Esophagus muscularis mucosa (tissue), 4 donors: ENCODE measurements around the gene COL19A1. TPM values are rescaled to one million over a fixed set of nuclear protein-coding genes. Genes with fewer than 3 reads are reported as not detected.

Experiments
- DNase-seq: peaks from one replicate; pipeline ENCODE4 v3.0.0-alpha.2; 2017; ENCODE audit errors: extremely low spot score
- H3K27ac ChIP-seq, 4 donors: fragments of 200-600 bp; sonication (generic); replicated peaks in 1 of 4; 1 replicate in 3 of 4; 2 replicates in 1 of 4; pipeline ENCODE4 v1.5.1; 2016 to 2019; ENCODE audit warnings: mild to moderate bottlenecking in 1 of 4
- H3K27me3 ChIP-seq, 4 donors: fragments of 200-600 bp; sonication (generic); one replicate each; pipeline versions ENCODE4 v1.5.1 to v1.6.0; 2016 to 2019
- H3K36me3 ChIP-seq, 4 donors: fragments of 200-600 bp; sonication (generic); one replicate each; pipeline ENCODE4 v1.5.1; 2016 to 2019
- H3K4me1 ChIP-seq, 4 donors: fragments of 200-600 bp; sonication (generic); one replicate each; pipeline ENCODE4 v1.5.1; 2016 to 2019
- H3K4me3 ChIP-seq, 4 donors: fragments of 200-600 bp; sonication (generic); 1 replicate in 2 of 4; 2 replicates in 2 of 4; pipeline ENCODE4 v1.5.1; 2016 to 2019; ENCODE audit warnings: mild to moderate bottlenecking in 4 of 4, moderate library complexity in 1 of 4
- H3K9me3 ChIP-seq, 4 donors: fragments of 200-600 bp; sonication (generic); 1 replicate in 3 of 4; 2 replicates in 1 of 4; pipeline ENCODE4 v1.5.1; 2016 to 2019
- CTCF ChIP-seq, 3 experiments: fragments of 200-600 bp in 2 of 3; fragments of 450-650 bp in 1 of 3; sonication (generic) in 2 of 3; IDR thresholded peaks; one replicate each; pipeline ENCODE4 v1.5.1; 2017 to 2019; ENCODE audit warnings: antibody characterized with exemption in 3 of 3, mild to moderate bottlenecking in 2 of 3, moderate library complexity in 1 of 3
- EP300 ChIP-seq: sonication (generic); formaldehyde crosslinking; IDR thresholded peaks from one replicate; pipeline ENCODE4 v1.6.1; 2017; ENCODE audit warnings: antibody characterized with exemption
- POLR2A ChIP-seq: fragments of 450-650 bp; IDR thresholded peaks from one replicate; pipeline ENCODE4 v1.6.1; 2017; ENCODE audit warnings: antibody characterized with exemption, moderate library complexity, mild to moderate bottlenecking, low read depth
- POLR2AphosphoS5 ChIP-seq, 2 donors: sonication (generic); formaldehyde crosslinking; IDR thresholded peaks; one replicate each; pipeline ENCODE4 v1.6.1; 2017; ENCODE audit warnings: antibody characterized with exemption in 2 of 2
- WGBS: methylation state at CpG from one replicate; pipeline ENCODE4 v1.1.5; 2018; 5-methylcytosine and 5-hydroxymethylcytosine counted together
- intact Hi-C: fragments of 100-400 bp; cut with DNase I; formaldehyde crosslinking; loops from one replicate; pipeline ENCODE4 v1.15.1; 2023
- total RNA-seq, 4 donors: library from RNA; depleted of rRNA; stranded (reverse); fragments of >200 nt; gene quantifications; one replicate each; pipeline versions ENCODE4 v1.1.0 to v1.2.1, GENCODE V29; 2016

The COL19A1 gene
- total RNA-seq, 4 donors from 2014 or later = 1.7 to 4.0 (median 2.4) TPM

GRCh38 chr6:69894578-69895347, 28.4 kb downstream of the COL19A1 start:
- TF ChIP-seq POLR2A (no peak), EP300 (no peak)
- no peak for DNase-seq
- 82% methylated on average over 8 of the region's 8 CpGs for WGBS

GRCh38 chr6:69895396-69895795, 29.0 kb downstream of the COL19A1 start:
- H3K4me3 ChIP-seq = no peak overlapping the region
- no peaks in the 10 kb centered on the region for H3K36me3 ChIP-seq
- 93% methylated on average over 4 of the region's 4 CpGs for WGBS
- intact Hi-C loops = no loop called here
- no peak for DNase-seq
- TF ChIP-seq POLR2AphosphoS5 (IDR thresholded peaks at IDR 0.05) = no peak
- TF ChIP-seq POLR2A = no peak
- no peak for TF ChIP-seq EP300
- no peak for TF ChIP-seq CTCF (IDR thresholded peaks at IDR 0.05)
- no peaks in the 10 kb centered on the region for H3K4me1 ChIP-seq
- no peak overlapping the region for H3K27ac ChIP-seq
- no peaks in the 10 kb centered on the region for H3K27me3 ChIP-seq
- H3K9me3 ChIP-seq = no peaks in the 10 kb centered on the region

More at GRCh38 chr6:69894578-69895347, 28.4 kb downstream of the COL19A1 start:
- H3K27ac ChIP-seq = no peak overlapping the region
- no peaks in the 10 kb centered on the region for H3K9me3 ChIP-seq
- H3K4me3 ChIP-seq = no peak overlapping the region
- no peaks in the 10 kb centered on the region for H3K4me1 ChIP-seq
- intact Hi-C loops = no loop called here
- no peaks in the 10 kb centered on the region for H3K27me3 ChIP-seq
- no peaks in the 10 kb centered on the region for H3K36me3 ChIP-seq

- Histone ChIP-seq H3K27ac (no peak overlapping the region), H3K27me3 (no peaks in the 10 kb centered on the region), H3K4me3 (no peak overlapping the region), H3K4me1 (no peaks in the 10 kb centered on the region), H3K9me3 (no peaks in the 10 kb centered on the region), H3K36me3 (no peaks in the 10 kb centered on the region)
- TF ChIP-seq POLR2A (no peak), EP300 (no peak), POLR2AphosphoS5 (IDR thresholded peaks at IDR 0.05) (no peak), CTCF (IDR thresholded peaks at IDR 0.05) (no peak)
- WGBS = 100% methylated on average over 2 of the region's 2 CpGs
- DNase-seq = no peak
- intact Hi-C loops = no loop called here
Observed at GRCh38 chr6:69900869-69901268, 34.5 kb downstream of the COL19A1 start.

GRCh38 chr6:69901361-69901760, 35.0 kb downstream of the COL19A1 start:
- no peaks in the 10 kb centered on the region for H3K4me1 ChIP-seq
- no peaks in the 10 kb centered on the region for H3K9me3 ChIP-seq
- intact Hi-C loops = no loop called here
- no peaks in the 10 kb centered on the region for H3K36me3 ChIP-seq
- no peak overlapping the region for H3K4me3 ChIP-seq
- no peak for DNase-seq
- WGBS = 96% methylated on average over 3 of the region's 3 CpGs
- H3K27ac ChIP-seq = no peak overlapping the region
- TF ChIP-seq EP300 = no peak
- no peak for TF ChIP-seq POLR2A
- no peak for TF ChIP-seq POLR2AphosphoS5 (IDR thresholded peaks at IDR 0.05)
- no peak for TF ChIP-seq CTCF (IDR thresholded peaks at IDR 0.05)
- no peaks in the 10 kb centered on the region for H3K27me3 ChIP-seq

- H3K9me3 ChIP-seq = no peaks in the 10 kb centered on the region
- no peak overlapping the region for H3K27ac ChIP-seq
- no peak for TF ChIP-seq CTCF (IDR thresholded peaks at IDR 0.05)
- no peak for TF ChIP-seq POLR2A
- no peak for TF ChIP-seq POLR2AphosphoS5 (IDR thresholded peaks at IDR 0.05)
- H3K36me3 ChIP-seq = no peaks in the 10 kb centered on the region
- intact Hi-C loops = no loop called here
- no peak overlapping the region for H3K4me3 ChIP-seq
- WGBS = 94% methylated on average over 1 of the region's 1 CpG
- DNase-seq = no peak
- H3K27me3 ChIP-seq = no peaks in the 10 kb centered on the region
- H3K4me1 ChIP-seq = no peaks in the 10 kb centered on the region
Observed at GRCh38 chr6:69907981-69908498, 41.7 kb downstream of the COL19A1 start.
